Neural cell (in vitro differentiated cells): ENCODE data around the gene SFI1. TPM values are rescaled to one million over a fixed set of nuclear protein-coding genes. Genes with fewer than 3 reads are reported as not detected.

ENCODE experiments used
- H2AFZ ChIP-seq: fragments of 200-600, 300-800 bp; sonication (generic), shearing (Covaris generic); 2 replicates; pipeline ENCODE4 v1.6.0; 2014; ENCODE audit warnings: low read depth, mild to moderate bottlenecking, antibody characterized with exemption, low read length, moderate library complexity
- H3F3A ChIP-seq: fragments of 200-600 bp; shearing (Covaris generic); 2 replicates; pipeline ENCODE4 v1.6.1; 2016; ENCODE audit warnings: mild to moderate bottlenecking, moderate library complexity, mixed read lengths, antibody characterized with exemption, low read length; ENCODE audit not compliant: insufficient read depth, poor library complexity, severe bottlenecking
- H3K27ac ChIP-seq: fragments of 200-600, 300-800 bp; sonication (generic), shearing (Covaris generic); 2 replicates; pipeline ENCODE4 v1.5.1; 2014; ENCODE audit warnings: mild to moderate bottlenecking, low read length, moderate library complexity
- H3K27me3 ChIP-seq: fragments of 300-800, 200-600 bp; sonication (generic), shearing (Covaris generic); 2 replicates; pipeline ENCODE4 v1.6.0; 2014; ENCODE audit warnings: mild to moderate bottlenecking, low read depth, low read length, moderate library complexity; ENCODE audit not compliant: insufficient read depth
- H3K36me3 ChIP-seq: fragments of 300-800, 200-600 bp; sonication (generic), shearing (Covaris generic); 2 replicates; pipeline ENCODE4 v1.5.1; 2014; ENCODE audit warnings: mild to moderate bottlenecking, antibody characterized with exemption, low read length, moderate library complexity; ENCODE audit not compliant: insufficient read depth
- H3K4me2 ChIP-seq: fragments of 300-800, 200-600 bp; sonication (generic), shearing (Covaris generic); 2 replicates; pipeline ENCODE4 v1.6.0; 2014; ENCODE audit warnings: mild to moderate bottlenecking, low read length
- H3K4me3 ChIP-seq: fragments of 300-800, 200-600 bp; sonication (generic), shearing (Covaris generic); 2 replicates; pipeline ENCODE4 v1.5.1; 2014; ENCODE audit warnings: mild to moderate bottlenecking, low read length, moderate library complexity
- H3K79me2 ChIP-seq: fragments of 200-600 bp; shearing (Covaris generic); replicated peaks from 2 replicates; pipeline ENCODE4 v1.6.0; 2014; ENCODE audit warnings: mild to moderate bottlenecking, low read length, moderate library complexity; ENCODE audit not compliant: insufficient read depth
- H3K9ac ChIP-seq: fragments of 300-800, 200-600 bp; sonication (generic), shearing (Covaris generic); 2 replicates; pipeline ENCODE4 v1.6.1; 2016; ENCODE audit warnings: mild to moderate bottlenecking, low read length, mixed read lengths
- H3K9me2 ChIP-seq: fragments of 200-600 bp; shearing (Covaris generic); 2 replicates; pipeline ENCODE4 v1.6.1; 2016; ENCODE audit warnings: mild to moderate bottlenecking, low read length, mixed read lengths; ENCODE audit not compliant: insufficient read depth
- H3K9me3 ChIP-seq: fragments of 200-600, 300-800 bp; sonication (generic), shearing (Covaris generic); 2 replicates; pipeline ENCODE4 v1.6.1; 2016; ENCODE audit warnings: mild to moderate bottlenecking, mixed run types, low read length, moderate library complexity, mixed read lengths
- H4K20me1 ChIP-seq: fragments of 200-600 bp; shearing (Covaris generic); 2 replicates; pipeline ENCODE4 v1.6.1; 2016; ENCODE audit warnings: mild to moderate bottlenecking, mixed run types; ENCODE audit not compliant: insufficient read depth
- CTCF ChIP-seq: fragments of 450-650 bp; IDR thresholded peaks from 2 replicates; pipeline ENCODE4 v1.5.1; 2014; ENCODE audit warnings: antibody characterized with exemption, mild to moderate bottlenecking, moderate library complexity; ENCODE audit not compliant: poor library complexity, severe bottlenecking
- EP300 ChIP-seq: fragments of 450-650 bp; conservative IDR thresholded peaks from 2 replicates; pipeline ENCODE4 v1.6.1; 2014; ENCODE audit warnings: antibody characterized with exemption, mild to moderate bottlenecking, moderate library complexity; ENCODE audit not compliant: poor library complexity, severe bottlenecking
- EZH2 ChIP-seq: fragments of 200-600, 300-800 bp; shearing (Covaris generic), sonication (generic); IDR thresholded peaks from 2 replicates; pipeline ENCODE4 v1.6.1; 2014; ENCODE audit warnings: antibody characterized with exemption, low read length, borderline replicate concordance, mild to moderate bottlenecking; ENCODE audit not compliant: insufficient read depth, poor library complexity, severe bottlenecking
- MXI1 ChIP-seq: fragments of 450-650 bp; conservative IDR thresholded peaks from 2 replicates; pipeline ENCODE4 v1.6.1; 2014; ENCODE audit warnings: antibody characterized with exemption, mild to moderate bottlenecking; ENCODE audit not compliant: poor library complexity, severe bottlenecking
- POLR2AphosphoS5 ChIP-seq: IDR thresholded peaks from 2 replicates; pipeline ENCODE4 v1.6.1; 2012
- RAD21 ChIP-seq: fragments of 450-650 bp; conservative IDR thresholded peaks from 2 replicates; pipeline ENCODE4 v1.6.1; 2014; ENCODE audit warnings: antibody characterized with exemption, mild to moderate bottlenecking, moderate library complexity
- REST ChIP-seq: IDR thresholded peaks from 2 replicates; pipeline ENCODE4 v1.6.1; 2012; ENCODE audit warnings: borderline replicate concordance
- SMC3 ChIP-seq: fragments of 450-650 bp; conservative IDR thresholded peaks from 2 replicates; pipeline ENCODE4 v1.6.1; 2014; ENCODE audit warnings: antibody characterized with exemption, mild to moderate bottlenecking, moderate library complexity; ENCODE audit not compliant: poor library complexity
- TAF1 ChIP-seq: IDR thresholded peaks from 2 replicates; pipeline ENCODE4 v1.6.1; 2012; ENCODE audit warnings: low read depth
- polyA plus RNA-seq: library from polyadenylated mRNA; depleted of rRNA; stranded (reverse); fragments of >200 nt; gene quantifications from 2 replicates; pipeline ENCODE4 v1.2.3, GENCODE V29; 2014

Gene SFI1
- polyA plus RNA-seq, 1 donor from 2014 or later: 19.9 TPM

DNA sequence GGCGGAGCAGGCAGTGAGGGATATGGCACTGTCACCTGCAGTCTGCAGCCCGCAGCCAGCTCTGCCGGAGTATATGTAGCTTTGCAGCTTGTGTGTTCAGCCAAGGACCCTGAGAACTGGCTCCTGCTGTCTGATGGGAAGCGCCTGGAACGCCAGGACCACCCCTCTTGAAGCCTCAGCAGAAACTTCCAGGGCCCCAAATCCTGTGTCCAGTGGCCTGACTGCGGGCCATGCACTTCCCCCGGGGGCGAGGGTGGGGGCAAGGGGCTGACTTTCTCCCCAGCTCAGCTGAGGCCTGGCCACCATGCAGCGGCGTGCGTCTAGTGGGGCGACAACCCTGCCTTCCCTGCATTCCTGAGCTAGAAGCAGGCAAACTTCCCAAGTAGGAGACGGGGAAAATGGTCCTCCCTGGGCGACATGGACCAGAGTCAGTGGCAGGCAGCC is 133.4 kb downstream of the SFI1 start:
- Histone ChIP-seq H3K9me2 (no peaks in the 10 kb centered on the region), H4K20me1 (no peaks in the 10 kb centered on the region), H3K4me2 (no peak overlapping the region), H3K36me3 (no peaks in the 10 kb centered on the region), H3K27me3 (no peaks in the 10 kb centered on the region), H3K9me3 (no peaks in the 10 kb centered on the region), H3K79me2 (no peaks in the 10 kb centered on the region), H2AFZ (no peak overlapping the region), H3K9ac (peak overlapping the region; percentile 62), H3K27ac (no peak overlapping the region), H3F3A (no peaks in the 10 kb centered on the region), H3K4me3 (peak overlapping the region; percentile 66)
- TF ChIP-seq TAF1 (no peak), EZH2 (no peak), EP300 (no peak), POLR2AphosphoS5 (no peak), RAD21 (no peak), SMC3 (no peak), REST (no peak), CTCF (no peak), MXI1 (no peak)

- Histone ChIP-seq H4K20me1 (no peaks in the 10 kb centered on the region), H3K9ac (peak overlapping the region; percentile 62), H3K4me3 (peak overlapping the region; percentile 66), H3K27ac (peak overlapping the region; percentile 37), H2AFZ (no peak overlapping the region), H3K9me3 (no peaks in the 10 kb centered on the region), H3K36me3 (no peaks in the 10 kb centered on the region), H3K9me2 (no peaks in the 10 kb centered on the region), H3F3A (no peaks in the 10 kb centered on the region), H3K4me2 (no peak overlapping the region), H3K27me3 (no peaks in the 10 kb centered on the region), H3K79me2 (no peaks in the 10 kb centered on the region)
- peak; percentile 31 for TF ChIP-seq REST
- TF ChIP-seq MXI1: peak; percentile 80
- TF ChIP-seq EZH2: no peak
- peak; percentile 49 for TF ChIP-seq POLR2AphosphoS5
Observed at GRCh38 chr22:31630331-31631329, 134.3 kb downstream of the SFI1 start.
